ENCODE data around the gene FBXO36.

DNA sequence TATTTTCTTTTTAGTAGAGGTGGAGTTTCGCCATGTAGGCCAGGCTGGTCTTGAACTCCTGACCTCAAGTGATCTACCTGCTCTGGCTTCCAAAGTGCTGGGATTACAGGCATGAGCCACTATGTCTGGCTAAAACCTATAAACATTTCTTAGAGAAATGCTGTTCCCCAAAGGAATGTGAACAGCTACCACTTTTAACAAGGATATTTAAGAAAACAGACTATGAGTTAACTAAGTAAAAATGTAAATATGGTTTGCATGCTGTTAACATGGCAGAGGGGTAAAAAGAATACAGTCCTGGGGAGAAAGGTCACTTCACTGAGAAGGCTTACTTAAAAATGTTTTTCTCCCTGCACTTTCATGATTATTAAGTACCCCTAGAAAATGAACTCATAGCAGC lies 89.3 kb downstream of the FBXO36 start:
- TF ChIP-seq, protein P1, sequence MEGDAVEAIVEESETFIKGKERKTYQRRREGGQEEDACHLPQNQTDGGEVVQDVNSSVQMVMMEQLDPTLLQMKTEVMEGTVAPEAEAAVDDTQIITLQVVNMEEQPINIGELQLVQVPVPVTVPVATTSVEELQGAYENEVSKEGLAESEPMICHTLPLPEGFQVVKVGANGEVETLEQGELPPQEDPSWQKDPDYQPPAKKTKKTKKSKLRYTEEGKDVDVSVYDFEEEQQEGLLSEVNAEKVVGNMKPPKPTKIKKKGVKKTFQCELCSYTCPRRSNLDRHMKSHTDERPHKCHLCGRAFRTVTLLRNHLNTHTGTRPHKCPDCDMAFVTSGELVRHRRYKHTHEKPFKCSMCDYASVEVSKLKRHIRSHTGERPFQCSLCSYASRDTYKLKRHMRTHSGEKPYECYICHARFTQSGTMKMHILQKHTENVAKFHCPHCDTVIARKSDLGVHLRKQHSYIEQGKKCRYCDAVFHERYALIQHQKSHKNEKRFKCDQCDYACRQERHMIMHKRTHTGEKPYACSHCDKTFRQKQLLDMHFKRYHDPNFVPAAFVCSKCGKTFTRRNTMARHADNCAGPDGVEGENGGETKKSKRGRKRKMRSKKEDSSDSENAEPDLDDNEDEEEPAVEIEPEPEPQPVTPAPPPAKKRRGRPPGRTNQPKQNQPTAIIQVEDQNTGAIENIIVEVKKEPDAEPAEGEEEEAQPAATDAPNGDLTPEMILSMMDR (IDR thresholded peaks at IDR 0.05 in 8 of 11, conservative IDR thresholded peaks at IDR 0.05 in 3 of 11), result no peak
- no peak for TF ChIP-seq POLR2A (IDR thresholded peaks at IDR 0.05)

Data from spleen (tissue), 7 donors.